ENCODE measurements around the gene GPR65.

GRCh38 chr14:88037325-88037724 lies 32.4 kb downstream of the GPR65 start:
- TF ChIP-seq, protein P1, sequence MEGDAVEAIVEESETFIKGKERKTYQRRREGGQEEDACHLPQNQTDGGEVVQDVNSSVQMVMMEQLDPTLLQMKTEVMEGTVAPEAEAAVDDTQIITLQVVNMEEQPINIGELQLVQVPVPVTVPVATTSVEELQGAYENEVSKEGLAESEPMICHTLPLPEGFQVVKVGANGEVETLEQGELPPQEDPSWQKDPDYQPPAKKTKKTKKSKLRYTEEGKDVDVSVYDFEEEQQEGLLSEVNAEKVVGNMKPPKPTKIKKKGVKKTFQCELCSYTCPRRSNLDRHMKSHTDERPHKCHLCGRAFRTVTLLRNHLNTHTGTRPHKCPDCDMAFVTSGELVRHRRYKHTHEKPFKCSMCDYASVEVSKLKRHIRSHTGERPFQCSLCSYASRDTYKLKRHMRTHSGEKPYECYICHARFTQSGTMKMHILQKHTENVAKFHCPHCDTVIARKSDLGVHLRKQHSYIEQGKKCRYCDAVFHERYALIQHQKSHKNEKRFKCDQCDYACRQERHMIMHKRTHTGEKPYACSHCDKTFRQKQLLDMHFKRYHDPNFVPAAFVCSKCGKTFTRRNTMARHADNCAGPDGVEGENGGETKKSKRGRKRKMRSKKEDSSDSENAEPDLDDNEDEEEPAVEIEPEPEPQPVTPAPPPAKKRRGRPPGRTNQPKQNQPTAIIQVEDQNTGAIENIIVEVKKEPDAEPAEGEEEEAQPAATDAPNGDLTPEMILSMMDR (IDR thresholded peaks at IDR 0.05 in 4 of 5, conservative IDR thresholded peaks at IDR 0.05 in 1 of 5), result no peak
- no peak for TF ChIP-seq POLR2A (IDR thresholded peaks at IDR 0.05)
